ENCODE data around the gene NHEJ1.

GRCh38 chr2:219140722-219141121 is 19.9 kb downstream of the NHEJ1 start:
- TF ChIP-seq POLR2AphosphoS5 (IDR thresholded peaks at IDR 0.05; ENCODE audit: insufficient read depth in 1 of 2, low read depth in 1 of 2) (no peak), POLR2A (IDR thresholded peaks at IDR 0.05) (no peak)
- TF ChIP-seq, protein P1, sequence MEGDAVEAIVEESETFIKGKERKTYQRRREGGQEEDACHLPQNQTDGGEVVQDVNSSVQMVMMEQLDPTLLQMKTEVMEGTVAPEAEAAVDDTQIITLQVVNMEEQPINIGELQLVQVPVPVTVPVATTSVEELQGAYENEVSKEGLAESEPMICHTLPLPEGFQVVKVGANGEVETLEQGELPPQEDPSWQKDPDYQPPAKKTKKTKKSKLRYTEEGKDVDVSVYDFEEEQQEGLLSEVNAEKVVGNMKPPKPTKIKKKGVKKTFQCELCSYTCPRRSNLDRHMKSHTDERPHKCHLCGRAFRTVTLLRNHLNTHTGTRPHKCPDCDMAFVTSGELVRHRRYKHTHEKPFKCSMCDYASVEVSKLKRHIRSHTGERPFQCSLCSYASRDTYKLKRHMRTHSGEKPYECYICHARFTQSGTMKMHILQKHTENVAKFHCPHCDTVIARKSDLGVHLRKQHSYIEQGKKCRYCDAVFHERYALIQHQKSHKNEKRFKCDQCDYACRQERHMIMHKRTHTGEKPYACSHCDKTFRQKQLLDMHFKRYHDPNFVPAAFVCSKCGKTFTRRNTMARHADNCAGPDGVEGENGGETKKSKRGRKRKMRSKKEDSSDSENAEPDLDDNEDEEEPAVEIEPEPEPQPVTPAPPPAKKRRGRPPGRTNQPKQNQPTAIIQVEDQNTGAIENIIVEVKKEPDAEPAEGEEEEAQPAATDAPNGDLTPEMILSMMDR (IDR thresholded peaks at IDR 0.05): no peak

All from vagina (tissue), 2 donors.